Ovary (tissue), 9 donors: ENCODE measurements around the gene RASAL2. TPM values are rescaled to one million over a fixed set of nuclear protein-coding genes. Genes with fewer than 3 reads are reported as not detected.

Source experiments
- DNase-seq, 5 donors: peaks; one replicate each; pipeline ENCODE4 v3.0.0-alpha.2; 2019 to 2020
- H3K27ac ChIP-seq, 2 donors: fragments of 200-600 bp; one replicate each; pipeline versions ENCODE4 v1.5.1 to v1.8.0; 2019 to 2022
- H3K27me3 ChIP-seq: fragments of 200-600 bp; one replicate; pipeline ENCODE4 v1.8.0; 2022
- H3K36me3 ChIP-seq: fragments of 200-600 bp; sonication (generic); one replicate; pipeline ENCODE4 v1.5.1; 2019
- H3K4me1 ChIP-seq: one replicate; pipeline ENCODE4 v1.8.1; 2013; ENCODE audit warnings: mild to moderate bottlenecking, moderate library complexity; ENCODE audit not compliant: insufficient read depth
- H3K4me3 ChIP-seq: fragments of 200-600 bp; sonication (generic); one replicate; pipeline ENCODE4 v1.5.1; 2017
- H3K9me3 ChIP-seq, 2 donors: fragments of 200-600 bp in 1 of 2; sonication (generic) in 1 of 2; one replicate each; pipeline versions ENCODE4 v1.5.1 to v1.8.1; 2013 to 2019; ENCODE audit warnings: mild to moderate bottlenecking in 1 of 2, moderate library complexity in 1 of 2
- EP300 ChIP-seq: sonication (generic); formaldehyde crosslinking; IDR thresholded peaks from one replicate; pipeline ENCODE4 v1.6.1; 2017; ENCODE audit warnings: antibody characterized with exemption
- POLR2A ChIP-seq: fragments of 450-650 bp; IDR thresholded peaks from one replicate; pipeline ENCODE4 v1.6.1; 2017; ENCODE audit warnings: antibody characterized with exemption, mild to moderate bottlenecking, moderate library complexity
- WGBS, 3 donors: extraction: QIAGEN DNeasy Blood & Tissue Kit in 1 of 3; methylation state at CpG; one replicate each; pipeline versions ENCODE4 v1.1.5 to v1.1.7; 2013 to 2017; 5-methylcytosine and 5-hydroxymethylcytosine counted together
- intact Hi-C, 4 donors: fragments of 100-400 bp; cut with DNase I; formaldehyde crosslinking; loops; one replicate each; pipeline versions ENCODE4 v1.11.0 to v1.15.1; 2022 to 2023
- polyA plus RNA-seq, 2 donors: library from polyadenylated mRNA; stranded (reverse); fragments of 200-250 nt in 1 of 2; fragments of 350-450 nt in 1 of 2; fragmentation: Illumina TruSeq in 1 of 2; extraction: RNeasy Lipid Tissue Mini Kit (QIAGEN cat#74804) in 1 of 2; gene quantifications; one replicate each; pipeline ENCODE4 v1.2.3, GENCODE V29; 2013 to 2014
- total RNA-seq, 7 donors: library from RNA; depleted of rRNA in 2 of 7; stranded (reverse); fragments of >200 nt in 2 of 7; fragmentation: NEBNext Ultra II Directional in 3 of 7; extraction: Animal tissue kit (Norgen Biotek cat#: 25700) in 3 of 7; gene quantifications; one replicate each; pipeline versions ENCODE4 v1.1.0 to v1.2.4, GENCODE V29; 2016 to 2023
- TF ChIP-seq, protein P1 (sequence below), 3 donors: fragments of 450-650 bp in 2 of 3; fragments of 200-600 bp in 1 of 3; IDR thresholded peaks; one replicate each; pipeline versions ENCODE4 v1.5.1 to v1.8.0; 2016 to 2022; ENCODE audit warnings: antibody characterized with exemption in 3 of 3, mild to moderate bottlenecking in 1 of 3
- donor health status: DM: no; HTN: no; CAD: no; lungs with moderate emphysema.
- donor health status: DM: no; HTN: no; CAD: no.
- donor health status: Bipolar disorder and iron deficiency.
- donor health status: DM: yes; HTN: yes; CAD: no.
- donor health status: DM: no; HTN: no; CAD: no.
- donor health status: DM: yes; HTN: yes; CAD: no.

RASAL2 gene
- total and polyA plus RNA-seq, 9 donors, result 4.2 to 20.5 (median 11.5) TPM

- no peak overlapping the region for H3K27ac ChIP-seq
- H3K4me3 ChIP-seq, result no peak overlapping the region
- no peaks in the 10 kb centered on the region for H3K36me3 ChIP-seq
- TF ChIP-seq POLR2A (no peak), EP300 (no peak)
- TF ChIP-seq, protein P1, sequence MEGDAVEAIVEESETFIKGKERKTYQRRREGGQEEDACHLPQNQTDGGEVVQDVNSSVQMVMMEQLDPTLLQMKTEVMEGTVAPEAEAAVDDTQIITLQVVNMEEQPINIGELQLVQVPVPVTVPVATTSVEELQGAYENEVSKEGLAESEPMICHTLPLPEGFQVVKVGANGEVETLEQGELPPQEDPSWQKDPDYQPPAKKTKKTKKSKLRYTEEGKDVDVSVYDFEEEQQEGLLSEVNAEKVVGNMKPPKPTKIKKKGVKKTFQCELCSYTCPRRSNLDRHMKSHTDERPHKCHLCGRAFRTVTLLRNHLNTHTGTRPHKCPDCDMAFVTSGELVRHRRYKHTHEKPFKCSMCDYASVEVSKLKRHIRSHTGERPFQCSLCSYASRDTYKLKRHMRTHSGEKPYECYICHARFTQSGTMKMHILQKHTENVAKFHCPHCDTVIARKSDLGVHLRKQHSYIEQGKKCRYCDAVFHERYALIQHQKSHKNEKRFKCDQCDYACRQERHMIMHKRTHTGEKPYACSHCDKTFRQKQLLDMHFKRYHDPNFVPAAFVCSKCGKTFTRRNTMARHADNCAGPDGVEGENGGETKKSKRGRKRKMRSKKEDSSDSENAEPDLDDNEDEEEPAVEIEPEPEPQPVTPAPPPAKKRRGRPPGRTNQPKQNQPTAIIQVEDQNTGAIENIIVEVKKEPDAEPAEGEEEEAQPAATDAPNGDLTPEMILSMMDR (IDR thresholded peaks at IDR 0.05), result no peak
- peaks cover 4% of the 10 kb centered on the region for H3K4me1 ChIP-seq
- no peaks in the 10 kb centered on the region for H3K9me3 ChIP-seq
- no peak for DNase-seq
- intact Hi-C loops, result no loop called here
- 42 to 66% (median 58%) methylated on average over 9 of the region's 9 CpGs for WGBS, 3 donors
- H3K27me3 ChIP-seq, result no peaks in the 10 kb centered on the region
Measured at GRCh38 chr1:178060789-178061556, 32.9 kb upstream of the RASAL2 start.

DNA sequence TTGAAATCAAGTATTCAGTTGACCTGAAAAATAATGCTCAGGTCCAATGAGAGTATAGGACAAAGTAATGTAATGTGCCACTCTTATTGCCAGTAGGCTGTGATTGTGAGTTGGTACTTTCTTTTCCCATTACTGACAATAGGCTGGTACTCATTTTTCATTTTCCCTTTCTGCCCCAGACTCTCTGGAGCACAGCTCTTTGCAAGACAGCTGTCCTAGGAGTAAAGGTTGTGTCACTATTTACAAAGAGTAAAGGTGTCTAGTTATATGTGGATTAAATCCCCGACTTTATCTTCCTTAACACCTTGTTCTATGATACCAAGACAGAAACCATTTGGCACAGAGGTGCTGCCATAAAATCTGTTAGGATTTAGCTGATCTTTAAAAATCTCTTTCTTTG, 32.3 kb upstream of the RASAL2 start:
- 71 to 91% (median 77%) methylated on average over 1 of the region's 1 CpG for WGBS, 3 donors
- Histone ChIP-seq H3K36me3 (no peaks in the 10 kb centered on the region), H3K27me3 (no peaks in the 10 kb centered on the region), H3K4me3 (no peak overlapping the region), H3K9me3 (no peaks in the 10 kb centered on the region), H3K27ac (no peak overlapping the region), H3K4me1 (peaks cover 4% of the 10 kb centered on the region)
- TF ChIP-seq POLR2A, result no peak
- TF ChIP-seq, protein P1 (IDR thresholded peaks at IDR 0.05), result no peak
- TF ChIP-seq EP300, result no peak
- intact Hi-C loops, result no loop called here
- no peak for DNase-seq

GRCh38 chr1:178064191-178064821, 29.6 kb upstream of the RASAL2 start:
- WGBS, 3 donors, result 88 to 93% (median 90%) methylated on average over 8 of the region's 8 CpGs
- Histone ChIP-seq H3K4me3 (no peak overlapping the region), H3K27ac (no peak overlapping the region), H3K9me3 (no peaks in the 10 kb centered on the region), H3K27me3 (no peaks in the 10 kb centered on the region), H3K4me1 (no peaks in the 10 kb centered on the region), H3K36me3 (no peaks in the 10 kb centered on the region)
- intact Hi-C loops, result no loop called here
- TF ChIP-seq, protein P1 (IDR thresholded peaks at IDR 0.05), result no peak
- no peak for TF ChIP-seq EP300
- no peak for TF ChIP-seq POLR2A
- no peak for DNase-seq

DNA sequence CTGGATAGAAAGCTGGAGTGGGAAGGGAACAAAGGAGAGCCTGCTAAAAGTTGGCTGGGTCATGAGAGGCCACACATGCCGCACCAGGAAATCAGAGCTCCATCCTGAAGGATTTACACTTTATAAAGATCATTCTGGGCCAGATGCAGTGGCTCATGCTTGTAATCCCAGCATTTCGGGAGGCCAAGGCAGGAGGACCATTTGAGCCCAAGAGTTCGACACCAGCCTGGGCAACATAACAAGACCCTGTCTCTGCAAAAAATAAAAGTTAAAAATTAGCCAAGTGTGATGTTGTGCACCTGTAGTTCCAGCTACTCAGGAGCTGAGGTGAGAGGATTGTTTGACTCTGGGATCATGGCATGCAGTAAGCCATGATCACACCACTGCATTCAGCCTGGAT, 28.7 kb upstream of the RASAL2 start:
- no peak overlapping the region for H3K4me3 ChIP-seq
- no peaks in the 10 kb centered on the region for H3K27me3 ChIP-seq
- 96 to 98% (median 97%) methylated on average over 3 of the region's 3 CpGs for WGBS, 3 donors
- H3K27ac ChIP-seq, result no peak overlapping the region
- H3K36me3 ChIP-seq, result no peaks in the 10 kb centered on the region
- no peak for DNase-seq
- H3K9me3 ChIP-seq, result no peaks in the 10 kb centered on the region
- intact Hi-C loops, result loop anchor here in 1 of 4 donors (5.0 kb wide), 1 partner anchor 618 kb away; no protein-coding TSS in a partner anchor
- H3K4me1 ChIP-seq, result no peaks in the 10 kb centered on the region
- TF ChIP-seq POLR2A (no peak), EP300 (no peak)
- TF ChIP-seq, protein P1 (IDR thresholded peaks at IDR 0.05), result no peak
